Suprapubic skin (tissue), 4 donors: ENCODE measurements around the gene LCTL. TPM values are rescaled to one million over a fixed set of nuclear protein-coding genes. Genes with fewer than 3 reads are reported as not detected.
A peak's percentile ranks its signal among the peaks of the same experiment; 100 is the strongest.

Experiments
- DNase-seq, 2 donors: peaks; one replicate each; pipeline ENCODE4 v3.0.0-alpha.2; 2019; ENCODE audit warnings: low spot score in 2 of 2
- H3K27ac ChIP-seq: fragments of 200-600 bp; sonication (generic); one replicate; pipeline ENCODE4 v1.5.1; 2019
- H3K27me3 ChIP-seq: fragments of 200-600 bp; sonication (generic); one replicate; pipeline ENCODE4 v1.5.1; 2019
- H3K36me3 ChIP-seq: fragments of 200-600 bp; sonication (generic); one replicate; pipeline ENCODE4 v1.5.1; 2019
- H3K4me1 ChIP-seq: fragments of 200-600 bp; sonication (generic); one replicate; pipeline ENCODE4 v1.5.1; 2019
- H3K4me3 ChIP-seq: fragments of 200-600 bp; sonication (generic); one replicate; pipeline ENCODE4 v1.5.1; 2019; ENCODE audit warnings: mild to moderate bottlenecking
- H3K9me3 ChIP-seq: fragments of 200-600 bp; sonication (generic); one replicate; pipeline ENCODE4 v1.5.1; 2019
- CTCF ChIP-seq, 2 donors: fragments of 200-600 bp in 1 of 2; fragments of 450-650 bp in 1 of 2; sonication (generic) in 1 of 2; IDR thresholded peaks; one replicate each; pipeline ENCODE4 v1.5.1; 2016 to 2019; ENCODE audit warnings: antibody characterized with exemption in 2 of 2, mild to moderate bottlenecking in 1 of 2, moderate library complexity in 1 of 2
- EP300 ChIP-seq: sonication (generic); formaldehyde crosslinking; IDR thresholded peaks from one replicate; pipeline ENCODE4 v1.6.1; 2017; ENCODE audit warnings: antibody characterized with exemption
- POLR2A ChIP-seq, 2 donors: fragments of 450-650 bp; IDR thresholded peaks; one replicate each; pipeline ENCODE4 v1.6.1; 2017; ENCODE audit warnings: antibody characterized with exemption in 2 of 2, mild to moderate bottlenecking in 2 of 2, moderate library complexity in 2 of 2
- POLR2AphosphoS5 ChIP-seq, 3 donors: sonication (generic); formaldehyde crosslinking; IDR thresholded peaks; one replicate each; pipeline ENCODE4 v1.6.1; 2017; ENCODE audit warnings: antibody characterized with exemption in 3 of 3
- WGBS: methylation state at CpG from one replicate; pipeline ENCODE4 v1.1.5; 2018; 5-methylcytosine and 5-hydroxymethylcytosine counted together
- total RNA-seq, 4 donors: library from RNA; depleted of rRNA; stranded (reverse); fragments of >200 nt; gene quantifications; one replicate each; pipeline ENCODE4 v1.1.0, GENCODE V29; 2016

LCTL gene
- total RNA-seq, 4 donors from 2014 or later = 0.23 TPM; not detected in 3

- Histone ChIP-seq H3K9me3 (no peaks in the 10 kb centered on the region), H3K4me1 (no peaks in the 10 kb centered on the region), H3K4me3 (no peak overlapping the region), H3K27ac (no peak overlapping the region), H3K27me3 (no peaks in the 10 kb centered on the region), H3K36me3 (no peaks in the 10 kb centered on the region)
- WGBS = 75% methylated on average over 8 of the region's 13 CpGs
- DNase-seq = no peak
- TF ChIP-seq POLR2A (IDR thresholded peaks at IDR 0.05) = no peak
- TF ChIP-seq CTCF (IDR thresholded peaks at IDR 0.05) = no peak
- TF ChIP-seq POLR2AphosphoS5 (IDR thresholded peaks at IDR 0.05) = no peak
- no peak for TF ChIP-seq EP300
Measured at GRCh38 chr15:66611257-66612053, 45.7 kb upstream of the LCTL start.

GRCh38 chr15:66609876-66610275, 44.1 kb upstream of the LCTL start:
- H3K4me1 ChIP-seq = no peaks in the 10 kb centered on the region
- H3K27me3 ChIP-seq = no peaks in the 10 kb centered on the region
- no peaks in the 10 kb centered on the region for H3K9me3 ChIP-seq
- no peak for DNase-seq
- H3K27ac ChIP-seq = no peak overlapping the region
- TF ChIP-seq POLR2AphosphoS5 (IDR thresholded peaks at IDR 0.05) (no peak), POLR2A (IDR thresholded peaks at IDR 0.05) (no peak)
- no peaks in the 10 kb centered on the region for H3K36me3 ChIP-seq
- WGBS = 72% methylated on average over 5 of the region's 5 CpGs
- no peak overlapping the region for H3K4me3 ChIP-seq

GRCh38 chr15:66608881-66609280, 43.1 kb upstream of the LCTL start:
- no peak for DNase-seq
- WGBS = 98% methylated on average over 2 of the region's 2 CpGs
- H3K27ac ChIP-seq = no peak overlapping the region
- no peaks in the 10 kb centered on the region for H3K9me3 ChIP-seq
- no peak for TF ChIP-seq POLR2A (IDR thresholded peaks at IDR 0.05)
- no peak for TF ChIP-seq EP300
- no peak for TF ChIP-seq POLR2AphosphoS5 (IDR thresholded peaks at IDR 0.05)
- TF ChIP-seq CTCF (IDR thresholded peaks at IDR 0.05) = no peak
- H3K4me1 ChIP-seq = no peaks in the 10 kb centered on the region
- no peaks in the 10 kb centered on the region for H3K36me3 ChIP-seq
- H3K4me3 ChIP-seq = no peak overlapping the region
- no peaks in the 10 kb centered on the region for H3K27me3 ChIP-seq

GRCh38 chr15:66608159-66608558, 42.4 kb upstream of the LCTL start:
- H3K36me3 ChIP-seq = no peaks in the 10 kb centered on the region
- no peak for TF ChIP-seq POLR2A (IDR thresholded peaks at IDR 0.05)
- no peak for TF ChIP-seq EP300
- TF ChIP-seq POLR2AphosphoS5 (IDR thresholded peaks at IDR 0.05) = no peak
- DNase-seq = no peak
- H3K4me3 ChIP-seq = no peak overlapping the region
- 71% methylated on average over 3 of the region's 3 CpGs for WGBS
- no peaks in the 10 kb centered on the region for H3K4me1 ChIP-seq
- H3K9me3 ChIP-seq = no peaks in the 10 kb centered on the region
- H3K27me3 ChIP-seq = no peaks in the 10 kb centered on the region
- no peak overlapping the region for H3K27ac ChIP-seq

GRCh38 chr15:66603301-66604179, 37.7 kb upstream of the LCTL start:
- 51% methylated on average over 12 of the region's 14 CpGs for WGBS
- Histone ChIP-seq H3K4me1 (no peaks in the 10 kb centered on the region), H3K27ac (no peak overlapping the region), H3K27me3 (peaks cover 8% of the 10 kb centered on the region), H3K4me3 (no peak overlapping the region), H3K9me3 (no peaks in the 10 kb centered on the region), H3K36me3 (no peaks in the 10 kb centered on the region)
- DNase-seq = no peak
- peak; percentile 58 to 71 for TF ChIP-seq CTCF (IDR thresholded peaks at IDR 0.05)
- no peak for TF ChIP-seq POLR2AphosphoS5 (IDR thresholded peaks at IDR 0.05)

- H3K4me1 ChIP-seq = no peaks in the 10 kb centered on the region
- H3K9me3 ChIP-seq = no peaks in the 10 kb centered on the region
- 57% methylated on average over 2 of the region's 2 CpGs for WGBS
- no peaks in the 10 kb centered on the region for H3K36me3 ChIP-seq
- no peak for DNase-seq
- no peak overlapping the region for H3K4me3 ChIP-seq
- H3K27ac ChIP-seq = no peak overlapping the region
- no peak for TF ChIP-seq EP300
- TF ChIP-seq CTCF (IDR thresholded peaks at IDR 0.05) = no peak
- TF ChIP-seq POLR2AphosphoS5 (IDR thresholded peaks at IDR 0.05) = no peak
- no peak for TF ChIP-seq POLR2A (IDR thresholded peaks at IDR 0.05)
- H3K27me3 ChIP-seq = peaks cover 8% of the 10 kb centered on the region
Measured at GRCh38 chr15:66601521-66601920, 35.7 kb upstream of the LCTL start.
